T-helper 1 cell treated with Interleukin-12 subunit alpha and Interleukin-12 subunit beta and Interleukin-4 antibody, amounts not matched to agents 30 ng/mL and 1 ng/mL, for 36 hours (primary cell): ENCODE measurements around the gene PRRT1. TPM values are rescaled to one million over a fixed set of nuclear protein-coding genes. Genes with fewer than 3 reads are reported as not detected.

Experiments
- intact Hi-C: fragments of 100-400 bp; cut with micrococcal nuclease; formaldehyde crosslinking; loops from one replicate; pipeline ENCODE4 v1.15.1; 2024
- total RNA-seq: library from RNA; stranded (reverse); gene quantifications from 2 replicates; pipeline ENCODE4 v1.2.3, GENCODE V29; 2022

The PRRT1 gene
- total RNA-seq, 1 donor from 2014 or later = 0.32 TPM

GRCh38 chr6:32176476-32177182, 24.9 kb upstream of the PRRT1 start:
- intact Hi-C loops = loop anchor here (2.0 to 10.0 kb wide), 7 partner anchors 474 to 1849 kb away; partner anchors contain the start of genes ABHD16A, ATP6V1G2, CSNK2B and CUTA

GRCh38 chr6:32175711-32176475, 24.2 kb upstream of the PRRT1 start, which contains the start of gene AGPAT1:
TSS of gene AGPAT1 (minus strand) at chr6:32176084. CDS start at chr6:32171496, 4,588 bp downstream.
- intact Hi-C loops = loop anchor here (2.0 to 10.0 kb wide), 7 partner anchors 473 to 1849 kb away; partner anchors contain the start of genes ABHD16A, ATP6V1G2, CSNK2B and CUTA

DNA sequence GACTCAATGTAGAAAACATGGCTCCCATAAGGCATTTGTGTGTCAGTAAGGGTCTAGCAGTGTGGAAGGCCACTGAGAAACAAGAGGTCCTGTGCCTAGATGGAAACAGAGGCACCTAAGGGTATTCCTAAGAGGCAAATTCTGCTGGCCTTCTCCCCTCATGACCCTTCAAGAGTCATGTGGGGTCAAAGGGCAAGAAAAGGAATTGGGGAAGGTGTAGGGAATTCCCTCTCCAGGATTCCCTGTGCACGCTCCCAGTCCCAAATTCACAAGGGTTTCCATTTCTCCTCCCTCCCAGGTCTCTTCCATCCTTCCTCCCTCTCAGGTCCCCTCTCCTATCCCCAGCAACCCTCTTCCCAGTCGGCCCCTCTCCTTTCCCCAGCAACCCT, 23.6 kb upstream of the PRRT1 start:
- intact Hi-C loops = loop anchor here (5.0 to 10.0 kb wide), 5 partner anchors 508 to 1848 kb away; partner anchors contain the start of genes ATP6V1G2, CSNK2B, CUTA and LY6G5B

DNA sequence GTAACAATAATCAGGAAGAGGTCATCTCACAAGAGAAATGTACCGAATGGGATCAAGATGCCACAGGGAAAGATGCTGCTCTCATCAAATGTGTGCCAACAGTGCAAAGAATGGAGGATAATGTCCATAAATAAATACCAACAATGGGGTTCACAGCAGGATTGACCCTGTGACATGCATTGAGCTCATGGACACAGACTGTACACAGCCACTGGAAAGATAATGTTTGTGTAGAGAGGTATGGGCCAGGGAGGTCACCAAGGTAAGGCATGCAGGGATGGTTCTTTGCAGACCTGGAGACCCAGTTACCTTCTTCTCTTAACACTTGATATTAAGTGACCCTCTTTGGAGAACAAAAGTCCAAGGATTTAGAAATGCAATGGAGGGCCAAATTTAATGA, 22.7 kb upstream of the PRRT1 start:
- intact Hi-C loops = loop anchor here (10.0 kb wide), 2 partner anchors 710 to 1240 kb away; partner anchors contain the start of genes CUTA and PHF1

- intact Hi-C loops = loop anchor here (10.0 kb wide), 2 partner anchors 708 to 1242 kb away; partner anchors contain the start of genes CUTA and PHF1
Measured at GRCh38 chr6:32173051-32173727, 21.4 kb upstream of the PRRT1 start.

DNA sequence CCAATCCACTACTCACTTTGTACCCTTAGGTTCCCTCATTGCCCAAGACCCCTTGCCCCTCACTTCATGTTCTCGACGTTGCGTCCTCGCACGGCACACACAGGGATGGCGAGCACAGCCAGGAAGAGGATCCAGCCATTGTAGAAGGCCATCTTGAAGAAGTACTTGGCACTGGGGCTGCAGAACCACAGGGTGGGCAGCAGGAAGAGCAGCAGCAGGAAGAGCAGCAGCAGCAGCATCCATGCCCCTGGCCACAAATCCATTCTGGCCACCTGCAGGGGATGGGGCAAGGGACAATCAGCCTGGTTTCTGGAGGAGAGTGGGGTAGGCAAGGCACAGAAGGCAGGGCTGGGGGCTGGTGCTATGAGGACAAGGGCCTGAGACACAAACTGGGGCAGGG, 19.5 kb upstream of the PRRT1 start:
- intact Hi-C loops = loop anchor here (10.0 kb wide), 2 partner anchors 706 to 1244 kb away; partner anchors contain the start of genes CUTA and PHF1

- intact Hi-C loops = loop anchor here (10.0 kb wide), 2 partner anchors 705 to 1245 kb away; partner anchors contain the start of genes CUTA and PHF1
Measured at GRCh38 chr6:32170294-32170693, 18.6 kb upstream of the PRRT1 start.

- intact Hi-C loops = no loop called here
Measured at GRCh38 chr6:32168807-32169591, 17.3 kb upstream of the PRRT1 start.

DNA sequence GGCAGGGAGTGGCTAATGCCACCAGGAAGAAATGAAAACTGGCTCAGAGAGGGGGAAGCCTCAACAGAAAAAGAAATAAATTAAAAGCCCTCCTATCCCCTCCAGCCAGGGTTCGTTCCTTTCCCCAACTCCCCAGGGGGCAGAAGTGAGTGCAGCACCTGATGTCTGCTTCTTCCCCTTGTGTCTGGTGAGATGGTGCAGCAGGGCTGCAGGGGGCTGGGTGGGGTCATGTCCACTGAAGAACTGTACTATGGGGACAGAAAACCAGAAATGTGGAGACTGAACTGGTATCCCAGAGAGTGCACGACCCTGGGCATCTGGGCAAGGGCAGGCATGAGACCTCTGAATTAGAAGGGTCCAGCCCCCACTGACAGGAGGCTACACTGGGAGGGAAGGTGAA, 16.6 kb upstream of the PRRT1 start:
- intact Hi-C loops = no loop called here

DNA sequence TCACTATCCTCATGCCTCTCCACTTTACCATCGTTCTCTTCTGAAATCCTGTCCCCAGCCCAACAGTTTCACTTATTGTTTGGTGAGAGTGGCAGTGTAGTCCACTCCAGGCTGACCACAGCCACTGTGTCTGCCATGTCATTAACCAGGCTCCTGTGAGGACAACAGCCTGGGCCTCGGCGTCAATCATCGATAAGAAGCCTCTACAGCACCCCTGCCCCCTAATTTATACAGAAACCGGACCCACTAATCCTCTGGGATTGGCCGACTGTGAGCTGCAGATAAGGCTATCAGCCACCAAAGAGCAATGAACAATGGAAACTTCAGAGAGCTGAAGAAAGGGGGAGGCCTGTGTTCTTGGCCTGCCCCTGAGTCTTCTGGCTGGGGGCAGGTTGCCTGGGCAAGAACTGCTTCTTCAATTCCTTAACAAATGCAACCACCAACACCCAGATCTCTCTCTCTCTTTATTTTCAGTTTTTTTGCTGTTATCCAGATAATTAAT, 16.1 kb upstream of the PRRT1 start:
- intact Hi-C loops = no loop called here

DNA sequence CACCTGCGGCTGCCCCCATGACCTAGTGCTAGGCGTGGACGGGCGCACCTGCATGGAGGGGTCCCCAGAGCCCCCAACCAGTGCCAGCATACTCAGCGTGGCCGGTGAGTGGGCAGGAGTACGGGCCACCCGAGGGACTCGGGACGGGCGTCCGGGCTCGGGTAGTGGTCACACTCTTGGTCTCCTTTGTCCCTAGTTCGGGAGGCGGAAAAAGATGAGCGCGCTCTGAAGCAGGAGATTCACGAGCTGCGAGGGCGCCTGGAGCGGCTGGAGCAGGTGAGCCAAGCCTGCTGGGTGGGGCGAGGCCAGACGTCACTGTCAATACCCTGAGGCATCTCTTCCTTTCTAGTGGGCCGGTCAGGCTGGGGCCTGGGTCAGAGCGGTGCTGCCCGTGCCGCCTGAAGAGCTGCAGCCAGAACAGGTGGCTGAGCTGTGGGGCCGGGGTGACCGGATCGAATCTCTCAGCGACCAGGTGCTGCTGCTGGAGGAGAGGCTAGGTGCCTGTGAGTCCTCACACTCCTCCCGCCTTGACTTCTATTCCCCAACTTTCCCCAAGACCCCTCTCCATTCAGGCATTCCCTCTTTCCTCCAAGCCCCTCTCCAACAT, 15.5 kb upstream of the PRRT1 start:
- intact Hi-C loops = no loop called here

DNA sequence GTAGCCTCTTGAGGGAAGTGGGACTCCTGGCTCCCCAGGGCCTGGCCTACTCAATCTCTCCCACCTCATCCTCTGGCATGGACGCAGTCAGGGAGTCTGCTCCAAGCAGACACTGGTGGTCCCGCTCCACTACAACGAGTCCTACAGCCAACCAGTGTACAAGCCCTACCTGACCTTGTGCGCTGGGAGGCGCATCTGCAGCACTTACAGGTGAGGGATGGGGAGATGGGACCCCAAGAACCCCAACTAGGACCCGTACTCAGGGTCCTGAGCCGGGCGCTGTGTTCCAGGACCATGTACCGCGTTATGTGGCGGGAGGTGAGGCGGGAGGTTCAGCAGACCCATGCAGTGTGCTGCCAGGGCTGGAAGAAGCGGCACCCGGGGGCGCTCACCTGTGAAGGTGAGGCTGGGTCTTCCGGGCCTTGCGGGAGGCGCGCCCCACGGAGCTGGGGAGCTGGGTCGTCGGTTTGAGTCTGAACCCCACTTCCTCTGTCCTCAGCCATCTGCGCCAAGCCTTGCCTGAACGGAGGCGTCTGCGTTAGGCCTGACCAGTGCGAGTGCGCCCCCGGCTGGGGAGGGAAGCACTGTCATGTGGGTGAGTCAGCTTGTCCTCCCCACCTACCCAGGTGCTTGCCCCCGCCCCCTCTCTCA, 14.8 kb upstream of the PRRT1 start:
- intact Hi-C loops = no loop called here

DNA sequence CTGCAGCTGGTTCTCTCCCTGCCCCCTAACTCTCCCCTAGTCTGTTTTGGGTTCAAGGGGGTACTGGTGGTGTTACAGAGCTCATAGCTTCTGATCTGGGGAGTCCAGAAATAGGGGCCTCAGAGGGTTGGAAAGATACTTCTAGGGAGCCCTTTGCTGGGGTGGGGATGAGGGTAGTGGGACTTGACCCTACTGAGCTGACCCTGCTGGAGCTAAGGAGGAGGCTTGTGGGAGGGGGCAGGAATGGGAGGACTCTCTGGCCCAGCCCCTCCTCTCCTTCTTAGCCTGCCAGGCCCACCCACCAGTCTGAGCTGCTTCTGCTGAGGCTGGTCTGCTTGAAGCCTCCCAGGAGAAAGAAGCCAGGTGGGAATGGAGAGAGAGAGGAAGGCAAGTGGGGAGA, 12.6 kb upstream of the PRRT1 start, which contains the start of gene EGFL8:
TSS of gene EGFL8 (plus strand) at position 301 of the 400 bp plus-strand sequence. CDS start 1,571 bp downstream, outside the sequence.
- intact Hi-C loops = no loop called here

- intact Hi-C loops = no loop called here
Measured at GRCh38 chr6:32163559-32164258, 12.0 kb upstream of the PRRT1 start.

GRCh38 chr6:32158052-32158451, 6.3 kb upstream of the PRRT1 start:
- intact Hi-C loops = no loop called here

DNA sequence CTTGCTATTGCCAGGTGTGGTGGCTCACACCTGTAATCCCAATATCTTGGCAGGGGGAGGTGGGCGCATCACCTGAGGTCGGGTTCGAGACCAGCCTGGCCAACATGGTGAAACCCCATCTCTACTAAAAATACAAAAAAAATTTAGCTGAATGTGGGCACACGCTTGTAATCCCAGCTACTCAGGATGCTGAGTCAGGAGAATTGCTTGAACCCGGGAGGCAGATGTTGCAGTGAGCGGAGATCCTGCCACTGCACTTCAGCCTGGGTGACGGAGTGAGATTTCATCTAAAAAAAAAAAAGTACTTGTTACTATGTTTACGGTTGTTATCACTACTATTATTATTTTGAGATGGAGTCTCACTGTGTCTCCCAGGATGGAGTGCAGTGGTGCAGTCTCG, 5.2 kb upstream of the PRRT1 start:
- intact Hi-C loops = no loop called here

DNA sequence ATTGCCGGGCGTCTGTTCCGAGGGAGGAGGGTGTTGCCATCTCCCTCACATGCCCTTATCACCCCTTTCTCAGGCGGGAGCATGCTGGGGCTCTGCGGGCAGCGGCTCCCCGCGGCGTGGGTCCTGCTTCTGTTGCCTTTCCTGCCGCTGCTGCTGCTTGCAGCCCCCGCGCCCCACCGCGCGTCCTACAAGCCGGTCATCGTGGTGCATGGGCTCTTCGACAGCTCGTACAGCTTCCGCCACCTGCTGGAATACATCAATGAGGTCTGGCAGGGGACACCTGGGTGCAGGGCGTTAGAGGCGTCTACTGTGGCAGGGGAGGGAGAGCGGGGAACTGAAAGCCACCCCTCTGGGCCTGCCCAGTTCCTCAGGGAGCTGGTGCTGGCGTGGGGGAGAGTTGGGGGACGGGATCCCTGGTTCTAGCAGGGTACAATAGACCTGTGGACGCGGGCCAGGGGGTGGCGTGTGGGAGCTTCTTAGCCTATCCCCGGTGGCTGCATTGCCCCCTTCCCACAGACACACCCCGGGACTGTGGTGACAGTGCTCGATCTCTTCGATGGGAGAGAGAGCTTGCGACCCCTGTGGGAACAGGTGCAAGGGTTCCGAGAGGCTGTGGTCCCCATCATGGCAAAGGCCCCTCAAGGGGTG, 2.9 kb upstream of the PRRT1 start:
- intact Hi-C loops = loop anchor here (1.0 kb wide), 6 partner anchors 24 to 106 kb away; partner anchors contain the start of genes FKBPL and RNF5
